BJ (cell line): ENCODE data around the gene ZSWIM8. TPM values are rescaled to one million over a fixed set of nuclear protein-coding genes. Genes with fewer than 3 reads are reported as not detected.

Source experiments
- CTCF ChIA-PET: fragments of 350-600 bp; formaldehyde crosslinking; extraction: SDS; loops from one replicate; lab custom pipeline; 2021; ENCODE audit warnings: antibody characterized with exemption, inconsistent platforms; lab: Yijun Ruan, JAX
- POLR2A ChIA-PET: fragments of 300-600 bp; sonication (Branson Sonifier 250); formaldehyde crosslinking; extraction: SDS; loops from one replicate; lab custom pipeline; 2021; ENCODE audit warnings: antibody characterized with exemption; lab: Charles Lee
- DNase-seq: peaks from one replicate; pipeline ENCODE4 v3.0.0-alpha.2; 2011; ENCODE audit warnings: low read depth
- H3K27me3 ChIP-seq: 2 replicates; pipeline ENCODE4 v1.6.0; 2011; ENCODE audit warnings: low read length; ENCODE audit not compliant: control insufficient read depth, insufficient read depth
- H3K36me3 ChIP-seq: 2 replicates; pipeline ENCODE4 v1.5.1; 2011; ENCODE audit warnings: low read length; ENCODE audit not compliant: control insufficient read depth, insufficient read depth
- H3K4me3 ChIP-seq: 2 replicates; pipeline ENCODE4 v1.5.1; 2011; ENCODE audit warnings: low read depth, mild to moderate bottlenecking, control low read depth, low read length
- polyA plus RNA-seq: library from polyadenylated mRNA; depleted of rRNA; stranded (reverse); fragments of >200 nt; gene quantifications from 2 replicates; pipeline ENCODE4 v1.2.3, GENCODE V29; 2011
- TF ChIP-seq, protein P1 (sequence below): IDR thresholded peaks from 2 replicates; pipeline ENCODE4 v1.5.1; 2011; ENCODE audit warnings: low read depth, mild to moderate bottlenecking, control low read depth, inconsistent platforms, low read length, moderate library complexity; ENCODE audit not compliant: insufficient read depth

The ZSWIM8 gene
- polyA plus RNA-seq, 1 experiment = 82.0 TPM

DNA sequence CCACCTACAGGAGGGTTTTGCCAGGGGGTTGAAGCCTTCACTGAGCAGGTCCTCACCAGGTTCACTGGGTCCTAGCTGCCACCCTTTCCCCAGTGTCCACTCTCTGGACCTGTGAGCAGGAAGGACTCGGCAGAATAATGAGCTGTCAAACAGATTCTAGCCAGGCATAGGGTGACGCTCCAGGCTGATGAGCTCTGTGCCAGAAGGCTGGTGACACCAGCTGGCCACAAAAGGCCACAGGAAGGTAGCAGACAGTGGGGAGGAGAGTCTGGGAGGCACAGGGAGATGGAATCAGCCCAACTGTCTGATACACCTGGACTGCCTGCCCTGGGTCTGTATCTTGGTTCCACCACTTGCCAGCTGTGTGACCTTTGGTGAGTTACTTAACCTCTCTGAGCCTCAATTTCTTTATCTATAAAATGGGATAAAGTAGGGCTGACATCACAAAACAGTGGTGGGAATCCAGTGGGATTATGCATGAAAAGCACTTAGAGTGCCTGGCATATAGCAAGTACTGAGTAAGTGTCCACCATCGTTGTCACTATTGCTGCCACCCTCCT, 52.7 kb downstream of the ZSWIM8 start:
- TF ChIP-seq, protein P1, sequence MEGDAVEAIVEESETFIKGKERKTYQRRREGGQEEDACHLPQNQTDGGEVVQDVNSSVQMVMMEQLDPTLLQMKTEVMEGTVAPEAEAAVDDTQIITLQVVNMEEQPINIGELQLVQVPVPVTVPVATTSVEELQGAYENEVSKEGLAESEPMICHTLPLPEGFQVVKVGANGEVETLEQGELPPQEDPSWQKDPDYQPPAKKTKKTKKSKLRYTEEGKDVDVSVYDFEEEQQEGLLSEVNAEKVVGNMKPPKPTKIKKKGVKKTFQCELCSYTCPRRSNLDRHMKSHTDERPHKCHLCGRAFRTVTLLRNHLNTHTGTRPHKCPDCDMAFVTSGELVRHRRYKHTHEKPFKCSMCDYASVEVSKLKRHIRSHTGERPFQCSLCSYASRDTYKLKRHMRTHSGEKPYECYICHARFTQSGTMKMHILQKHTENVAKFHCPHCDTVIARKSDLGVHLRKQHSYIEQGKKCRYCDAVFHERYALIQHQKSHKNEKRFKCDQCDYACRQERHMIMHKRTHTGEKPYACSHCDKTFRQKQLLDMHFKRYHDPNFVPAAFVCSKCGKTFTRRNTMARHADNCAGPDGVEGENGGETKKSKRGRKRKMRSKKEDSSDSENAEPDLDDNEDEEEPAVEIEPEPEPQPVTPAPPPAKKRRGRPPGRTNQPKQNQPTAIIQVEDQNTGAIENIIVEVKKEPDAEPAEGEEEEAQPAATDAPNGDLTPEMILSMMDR = no peak

DNA sequence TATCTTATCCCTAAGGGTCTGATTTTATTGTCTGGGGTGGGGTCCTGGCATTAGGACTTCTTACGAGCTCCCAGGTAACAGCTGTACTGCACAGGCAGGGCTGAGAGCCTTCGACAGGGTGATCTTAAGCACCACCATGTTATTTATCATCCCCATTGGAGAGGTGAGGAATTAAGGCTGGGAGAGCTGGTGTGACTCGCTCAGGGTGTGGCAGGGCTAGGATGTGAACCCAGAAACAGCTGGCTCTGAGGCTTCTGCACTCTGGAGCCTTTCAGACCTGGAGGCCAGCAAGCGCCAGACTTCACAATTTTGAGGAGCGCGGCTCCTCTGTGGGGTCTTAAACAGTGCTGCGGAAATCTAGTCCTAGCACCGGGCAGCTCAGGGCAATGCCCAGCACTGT, 53.4 kb downstream of the ZSWIM8 start:
- Histone ChIP-seq H3K27me3 (no peaks in the 10 kb centered on the region), H3K4me3 (no peak overlapping the region), H3K36me3 (peaks cover 17% of the 10 kb centered on the region)
- CTCF ChIA-PET = interaction anchor here (0.7 to 3.3 kb wide), 6 partner anchors 9 to 48 kb away, joined by 3 to 20 read pairs (median 4); no protein-coding TSS in a partner anchor
- no peak for DNase-seq
- POLR2A ChIA-PET = no interaction called here
- TF ChIP-seq, protein P1 = no peak

More for the DNA sequence above, 52.7 kb downstream of the ZSWIM8 start:
- no peaks in the 10 kb centered on the region for H3K27me3 ChIP-seq
- DNase-seq = no peak
- no peak overlapping the region for H3K4me3 ChIP-seq
- CTCF ChIA-PET = interaction anchor here (0.7 to 3.3 kb wide), 7 partner anchors 9 to 49 kb away, joined by 3 to 20 read pairs (median 4); no protein-coding TSS in a partner anchor
- peaks cover 17% of the 10 kb centered on the region for H3K36me3 ChIP-seq
- POLR2A ChIA-PET = interaction anchor here (0.6 kb wide), 1 partner anchor 59 kb away, joined by 7 read pairs; no protein-coding TSS in a partner anchor

DNA sequence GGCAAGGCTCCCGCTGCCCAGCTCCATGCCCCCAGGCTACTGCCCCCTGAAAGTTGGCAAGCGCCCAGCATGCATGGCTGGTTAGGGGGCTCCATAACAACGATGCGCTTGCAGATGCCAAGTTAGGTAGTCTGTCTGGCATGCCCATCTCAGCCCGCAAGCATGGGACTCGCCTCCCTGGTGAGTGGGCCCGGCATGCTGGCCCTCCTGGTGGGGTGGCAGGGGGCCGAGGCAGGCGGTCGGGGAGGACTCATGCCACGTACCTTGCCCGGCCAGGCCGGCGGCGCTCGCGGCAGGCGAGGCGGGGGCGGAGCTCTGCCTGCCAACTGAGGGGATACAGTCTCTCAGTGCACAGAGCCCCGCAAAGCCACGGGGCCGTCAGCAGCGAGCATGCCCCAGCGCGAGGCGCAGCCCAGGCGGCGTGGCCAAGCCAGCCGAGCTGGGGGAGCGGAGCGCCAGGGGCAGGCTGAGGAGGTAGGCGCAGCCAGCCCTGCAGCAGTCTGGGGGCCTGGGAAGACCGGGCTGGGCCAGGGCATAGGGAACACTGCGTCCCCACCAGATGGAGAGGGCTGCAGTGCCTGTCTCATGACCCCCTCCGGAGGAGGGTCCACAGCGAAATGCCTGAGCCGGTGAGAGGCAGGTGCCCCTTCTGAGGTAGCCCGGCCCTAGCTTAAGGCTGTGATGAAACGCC, 54.0 kb downstream of the ZSWIM8 start:
- Histone ChIP-seq H3K36me3 (peaks cover 17% of the 10 kb centered on the region), H3K27me3 (no peaks in the 10 kb centered on the region), H3K4me3 (no peak overlapping the region)
- CTCF ChIA-PET = interaction anchor here (0.8 to 3.3 kb wide), 5 partner anchors 10 to 47 kb away, joined by 3 to 20 read pairs (median 4); no protein-coding TSS in a partner anchor
- TF ChIP-seq, protein P1 = no peak
- DNase-seq = no peak
- POLR2A ChIA-PET = no interaction called here

DNA sequence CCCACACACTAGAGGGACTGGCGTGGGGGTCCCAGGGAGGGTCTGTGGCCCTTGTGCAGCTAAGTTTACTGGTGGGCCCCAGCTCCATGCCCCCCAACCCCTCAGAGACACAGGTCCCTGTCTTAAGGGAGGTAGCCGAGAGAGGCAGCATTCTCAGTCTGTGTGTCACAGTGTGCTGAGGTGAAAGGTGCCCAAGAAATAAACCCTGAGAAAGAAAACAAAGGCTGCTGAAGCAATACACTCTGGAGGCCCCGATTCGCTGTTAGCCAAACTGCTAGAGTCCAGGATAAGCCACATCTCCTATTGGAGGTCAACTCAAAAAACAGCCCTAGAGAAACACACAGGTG, 54.6 kb downstream of the ZSWIM8 start:
- TF ChIP-seq, protein P1 = no peak
- no peak overlapping the region for H3K4me3 ChIP-seq
- DNase-seq = no peak
- no peaks in the 10 kb centered on the region for H3K27me3 ChIP-seq
- peaks cover 17% of the 10 kb centered on the region for H3K36me3 ChIP-seq
- CTCF ChIA-PET = interaction anchor here (0.9 to 3.3 kb wide), 4 partner anchors 9 to 40 kb away, joined by 3 to 20 read pairs (median 6); no protein-coding TSS in a partner anchor
- POLR2A ChIA-PET = no interaction called here

DNA sequence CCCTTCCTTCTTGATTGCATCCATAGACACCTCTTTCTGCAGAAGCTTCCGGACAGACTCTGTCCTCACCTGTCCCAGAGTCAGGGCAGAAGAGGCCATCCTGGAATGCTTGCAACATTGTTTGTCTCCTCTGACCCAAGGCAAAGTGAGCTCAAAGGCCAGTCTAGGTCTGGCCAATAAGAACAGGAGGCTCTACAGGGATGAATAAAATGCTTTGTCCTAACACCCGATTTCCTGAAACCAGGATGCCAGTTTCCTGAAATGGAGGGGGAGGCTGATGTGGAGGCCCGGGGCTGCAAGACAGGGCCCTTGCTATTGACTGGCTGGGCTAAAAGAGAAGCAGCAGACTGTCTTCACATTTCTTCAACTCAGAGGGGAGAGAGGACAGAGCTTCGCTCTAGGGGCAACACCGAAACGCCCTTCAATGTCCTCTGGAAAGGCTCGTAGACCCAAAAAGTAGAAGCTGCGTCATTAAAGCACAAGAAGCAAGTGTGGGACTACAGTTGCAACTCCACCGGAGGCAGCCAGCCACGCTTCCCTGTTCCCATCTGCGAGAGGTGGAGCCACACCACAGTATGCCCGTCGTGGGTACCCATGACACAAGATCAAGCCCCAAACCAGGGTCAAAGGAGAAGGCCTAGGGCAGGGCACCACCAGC, 55.1 kb downstream of the ZSWIM8 start:
- TF ChIP-seq, protein P1 = no peak
- CTCF ChIA-PET = interaction anchor here (0.9 to 3.3 kb wide), 4 partner anchors 9 to 39 kb away, joined by 3 to 20 read pairs (median 6); no protein-coding TSS in a partner anchor
- Histone ChIP-seq H3K4me3 (no peak overlapping the region), H3K36me3 (peaks cover 17% of the 10 kb centered on the region), H3K27me3 (no peaks in the 10 kb centered on the region)
- no peak for DNase-seq
- POLR2A ChIA-PET = no interaction called here
